Activated CD8-positive, alpha-beta T cell treated with anti-CD3 and anti-CD28 coated beads for 36 hours (primary cell): ENCODE data around the gene SMIM3. TPM values are rescaled to one million over a fixed set of nuclear protein-coding genes. Genes with fewer than 3 reads are reported as not detected.

ENCODE experiments used
- ATAC-seq: fragments of 200-7000 bp; cut with Tn5 transposase; one replicate; pipeline ENCODE4 v1.10.0; 2021; ENCODE audit warnings: mild to moderate bottlenecking, moderate library complexity
- CTCF ChIA-PET: fragments of 350-600 bp; sonication (Branson Sonifier 250); formaldehyde crosslinking; loops from one replicate; lab custom pipeline; 2021; ENCODE audit warnings: antibody characterized with exemption; lab: Charles Lee
- POLR2A ChIA-PET: fragments of 350-600 bp; sonication (Branson Sonifier 250); formaldehyde crosslinking; loops from one replicate; lab custom pipeline; 2021; ENCODE audit warnings: antibody characterized with exemption; lab: Charles Lee
- DNase-seq: peaks from one replicate; pipeline ENCODE4 v3.0.0-alpha.2; 2020
- H3K27ac Mint-ChIP-seq: one replicate; pipeline ENCODE4 v1.8.0; 2021; ENCODE audit warnings: mild to moderate bottlenecking, mixed read lengths
- H3K27me3 Mint-ChIP-seq: one replicate; pipeline ENCODE4 v1.8.0; 2021; ENCODE audit warnings: mixed read lengths
- H3K36me3 Mint-ChIP-seq: one replicate; pipeline ENCODE4 v1.8.0; 2021; ENCODE audit warnings: low read depth, mixed read lengths
- H3K4me1 Mint-ChIP-seq: one replicate; pipeline ENCODE4 v1.8.0; 2021; ENCODE audit warnings: low read depth, mixed read lengths
- H3K4me3 Mint-ChIP-seq: one replicate; pipeline ENCODE4 v1.8.0; 2021; ENCODE audit warnings: mild to moderate bottlenecking, moderate library complexity, mixed read lengths
- H3K9me3 Mint-ChIP-seq: one replicate; pipeline ENCODE4 v1.8.0; 2021; ENCODE audit warnings: mixed read lengths
- CTCF ChIP-seq: fragments of 200-600 bp; IDR thresholded peaks from one replicate; pipeline ENCODE4 v1.8.0; 2022; ENCODE audit warnings: antibody characterized with exemption, mild to moderate bottlenecking
- intact Hi-C: fragments of 100-400 bp; cut with micrococcal nuclease; formaldehyde crosslinking; loops from one replicate; pipeline ENCODE4 v1.10.0; 2022
- total RNA-seq, 2 experiments: library from RNA; stranded (reverse); gene quantifications; one replicate each; pipeline ENCODE4 v1.2.3, GENCODE V29; 2021

SMIM3 gene
- total RNA-seq, 2 experiments from 2014 or later = 8.6 to 8.8 TPM

- Mint-ChIP-seq H3K27me3 (peaks cover 3% of the 10 kb centered on the region), H3K4me1 (peaks cover 8% of the 10 kb centered on the region), H3K9me3 (no peaks in the 10 kb centered on the region), H3K36me3 (no peaks in the 10 kb centered on the region), H3K4me3 (no peak overlapping the region), H3K27ac (peak overlapping the region; percentile 22)
- intact Hi-C loops = no loop called here
- ChIA-PET POLR2A (interaction anchor here (0.8 to 0.9 kb wide), 2 partner anchors 27 to 207 kb away, joined by 3 read pairs; no protein-coding TSS in a partner anchor), CTCF (interaction anchor here (1.2 to 4.1 kb wide), 3 partner anchors 16 to 63 kb away, joined by 3 to 25 read pairs (median 5); partner anchors contain the start of genes RBM22 and SMIM3)
- ATAC-seq = no peak
- TF ChIP-seq CTCF = no peak
- no peak for DNase-seq
These were observed 15.4 kb upstream of the SMIM3 start for GRCh38 chr5:150763023-150763769.

- DNase-seq (no peak), ATAC-seq (no peak)
- H3K4me3 Mint-ChIP-seq = no peak overlapping the region
- H3K36me3 Mint-ChIP-seq = no peaks in the 10 kb centered on the region
- peaks cover 3% of the 10 kb centered on the region for H3K27me3 Mint-ChIP-seq
- intact Hi-C loops = no loop called here
- peak overlapping the region; percentile 27 for H3K27ac Mint-ChIP-seq
- CTCF ChIA-PET = interaction anchor here (1.3 to 4.1 kb wide), 3 partner anchors 14 to 204 kb away, joined by 4 to 25 read pairs (median 5); partner anchors contain the start of genes RBM22 and SMIM3
- H3K9me3 Mint-ChIP-seq = no peaks in the 10 kb centered on the region
- POLR2A ChIA-PET = interaction anchor here (0.9 kb wide), 1 partner anchor 64 kb away, joined by 3 read pairs; the partner anchor contains the start of gene RBM22
- peaks cover 2% of the 10 kb centered on the region for H3K4me1 Mint-ChIP-seq
- no peak for TF ChIP-seq CTCF
These were observed 14.0 kb upstream of the SMIM3 start for GRCh38 chr5:150764530-150764929.

- ATAC-seq (no peak), DNase-seq (no peak)
- intact Hi-C loops = no loop called here
- H3K27me3 Mint-ChIP-seq = peaks cover 3% of the 10 kb centered on the region
- no peaks in the 10 kb centered on the region for H3K9me3 Mint-ChIP-seq
- no peak for TF ChIP-seq CTCF
- ChIA-PET CTCF (interaction anchor here (1.3 to 4.1 kb wide), 4 partner anchors 14 to 205 kb away, joined by 4 to 25 read pairs (median 4); partner anchors contain the start of genes RBM22 and SMIM3), POLR2A (interaction anchor here (0.9 kb wide), 1 partner anchor 64 kb away, joined by 3 read pairs; the partner anchor contains the start of gene RBM22)
- no peaks in the 10 kb centered on the region for H3K36me3 Mint-ChIP-seq
- H3K4me3 Mint-ChIP-seq = no peak overlapping the region
- H3K4me1 Mint-ChIP-seq = no peaks in the 10 kb centered on the region
- H3K27ac Mint-ChIP-seq = no peak overlapping the region
These were observed 13.4 kb upstream of the SMIM3 start for GRCh38 chr5:150765011-150765798.

GRCh38 chr5:150765799-150766169, 12.8 kb upstream of the SMIM3 start:
- no peak for DNase-seq
- intact Hi-C loops = no loop called here
- ChIA-PET POLR2A (interaction anchor here (1.2 kb wide), 1 partner anchor 13 kb away, joined by 3 read pairs; the partner anchor contains the start of gene SMIM3), CTCF (interaction anchor here (1.4 to 4.1 kb wide), 2 partner anchors 13 to 65 kb away, joined by 4 to 25 read pairs; partner anchors contain the start of genes RBM22 and SMIM3)
- peaks cover 3% of the 10 kb centered on the region for H3K4me1 Mint-ChIP-seq
- no peaks in the 10 kb centered on the region for H3K9me3 Mint-ChIP-seq
- no peak overlapping the region for H3K4me3 Mint-ChIP-seq
- H3K27ac Mint-ChIP-seq = no peak overlapping the region
- no peak for TF ChIP-seq CTCF
- peaks cover 3% of the 10 kb centered on the region for H3K27me3 Mint-ChIP-seq
- no peaks in the 10 kb centered on the region for H3K36me3 Mint-ChIP-seq
- ATAC-seq = no peak
